DND-41 (cell line): ENCODE data around the gene JDP2.

ENCODE experiments used
- ATAC-seq: fragments of 200-7000 bp; cut with Tn5 transposase; 3 replicates; pipeline ENCODE4 v1.9.1; 2021; ENCODE audit warnings: low read depth; ENCODE audit not compliant: insufficient read depth
- DNase-seq: peaks from one replicate; pipeline ENCODE4 v3.0.0-alpha.2; 2020
- H2AFZ ChIP-seq: 2 replicates; pipeline ENCODE4 v1.6.0; 2012; ENCODE audit warnings: low read depth, low read length
- H3K27ac ChIP-seq: 2 replicates; pipeline ENCODE4 v1.5.1; 2012; ENCODE audit warnings: low read length, inconsistent platforms
- H3K27me3 ChIP-seq: fragments of 200-600 bp; sonication (generic); 2 replicates; pipeline ENCODE4 v1.6.0; 2012; ENCODE audit warnings: low read length, mild to moderate bottlenecking, inconsistent platforms; ENCODE audit not compliant: insufficient read depth, poor library complexity
- H3K36me3 ChIP-seq: 2 replicates; pipeline ENCODE4 v1.5.1; 2012; ENCODE audit warnings: low read length, inconsistent platforms; ENCODE audit not compliant: insufficient read depth
- H3K4me1 ChIP-seq: 2 replicates; pipeline ENCODE4 v1.5.1; 2012; ENCODE audit warnings: mild to moderate bottlenecking, low read length; ENCODE audit not compliant: insufficient read depth
- H3K4me2 ChIP-seq: 2 replicates; pipeline ENCODE4 v1.6.0; 2012; ENCODE audit warnings: mild to moderate bottlenecking, moderate library complexity, low read length, inconsistent platforms; ENCODE audit not compliant: insufficient read depth
- H3K4me3 ChIP-seq, 2 experiments: fragments of 200-600 bp in 1 of 2; shearing (Covaris generic) in 1 of 2; 2 replicates each; pipeline ENCODE4 v1.5.1; 2012 to 2016; ENCODE audit warnings: inconsistent platforms in 2 of 2, low read length in 2 of 2, mild to moderate bottlenecking in 2 of 2, low read depth in 1 of 2, moderate library complexity in 1 of 2
- H3K79me2 ChIP-seq: 2 replicates; pipeline ENCODE4 v1.6.0; 2012; ENCODE audit warnings: low read length, inconsistent platforms; ENCODE audit not compliant: insufficient read depth
- H3K9ac ChIP-seq: 2 replicates; pipeline ENCODE4 v1.6.0; 2012; ENCODE audit warnings: low read depth, mild to moderate bottlenecking, inconsistent platforms, low read length, moderate library complexity
- H3K9me3 ChIP-seq: 2 replicates; pipeline ENCODE4 v1.5.1; 2012; ENCODE audit warnings: low read length, moderate library complexity, mild to moderate bottlenecking, inconsistent platforms; ENCODE audit not compliant: insufficient read depth, severe bottlenecking
- H4K20me1 ChIP-seq: 2 replicates; pipeline ENCODE4 v1.6.0; 2012; ENCODE audit warnings: low read length; ENCODE audit not compliant: insufficient read depth
- EZH2 ChIP-seq: IDR thresholded peaks from 3 replicates; pipeline ENCODE4 v1.6.1; 2012; ENCODE audit warnings: borderline replicate concordance, low read depth, mild to moderate bottlenecking, moderate library complexity, low read length, inconsistent platforms; ENCODE audit not compliant: severe bottlenecking
- TF ChIP-seq, protein P1 (sequence below): IDR thresholded peaks from 2 replicates; pipeline ENCODE4 v1.5.1; 2012; ENCODE audit warnings: borderline replicate concordance, low read length, moderate library complexity, mild to moderate bottlenecking; ENCODE audit not compliant: poor library complexity, severe bottlenecking; ENCODE audit errors: extremely low read depth

JDP2 gene

DNA sequence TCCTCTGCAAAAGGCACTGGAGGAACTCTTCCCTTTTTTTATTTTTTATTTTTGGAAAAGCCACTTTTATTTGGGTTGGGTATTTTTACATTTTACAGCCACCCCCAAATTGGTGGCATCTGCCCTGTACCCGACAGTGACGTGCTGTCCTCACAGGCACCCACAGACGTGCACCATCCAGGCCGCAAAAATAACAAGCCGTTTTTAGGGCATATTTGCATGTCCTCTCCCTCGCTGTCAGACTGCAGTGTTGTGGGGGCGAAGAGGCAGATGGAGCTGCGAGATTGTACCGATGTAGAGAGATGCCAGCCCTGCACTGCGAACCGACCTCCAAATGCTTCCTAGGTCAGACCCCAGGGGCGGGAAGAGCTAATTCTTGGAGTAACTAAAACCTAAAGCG lies 12.2 kb downstream of the JDP2 start:
- DNase-seq (no peak), ATAC-seq (no peak)
- TF ChIP-seq, protein P1, sequence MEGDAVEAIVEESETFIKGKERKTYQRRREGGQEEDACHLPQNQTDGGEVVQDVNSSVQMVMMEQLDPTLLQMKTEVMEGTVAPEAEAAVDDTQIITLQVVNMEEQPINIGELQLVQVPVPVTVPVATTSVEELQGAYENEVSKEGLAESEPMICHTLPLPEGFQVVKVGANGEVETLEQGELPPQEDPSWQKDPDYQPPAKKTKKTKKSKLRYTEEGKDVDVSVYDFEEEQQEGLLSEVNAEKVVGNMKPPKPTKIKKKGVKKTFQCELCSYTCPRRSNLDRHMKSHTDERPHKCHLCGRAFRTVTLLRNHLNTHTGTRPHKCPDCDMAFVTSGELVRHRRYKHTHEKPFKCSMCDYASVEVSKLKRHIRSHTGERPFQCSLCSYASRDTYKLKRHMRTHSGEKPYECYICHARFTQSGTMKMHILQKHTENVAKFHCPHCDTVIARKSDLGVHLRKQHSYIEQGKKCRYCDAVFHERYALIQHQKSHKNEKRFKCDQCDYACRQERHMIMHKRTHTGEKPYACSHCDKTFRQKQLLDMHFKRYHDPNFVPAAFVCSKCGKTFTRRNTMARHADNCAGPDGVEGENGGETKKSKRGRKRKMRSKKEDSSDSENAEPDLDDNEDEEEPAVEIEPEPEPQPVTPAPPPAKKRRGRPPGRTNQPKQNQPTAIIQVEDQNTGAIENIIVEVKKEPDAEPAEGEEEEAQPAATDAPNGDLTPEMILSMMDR, result no peak
- TF ChIP-seq EZH2, result no peak
- Histone ChIP-seq H2AFZ (no peak overlapping the region), H3K36me3 (no peaks in the 10 kb centered on the region), H3K4me2 (no peak overlapping the region), H3K4me3 (no peak overlapping the region), H3K79me2 (no peaks in the 10 kb centered on the region), H3K4me1 (no peaks in the 10 kb centered on the region), H4K20me1 (no peaks in the 10 kb centered on the region), H3K9ac (no peak overlapping the region), H3K27me3 (peaks cover 9% of the 10 kb centered on the region), H3K27ac (no peak overlapping the region), H3K9me3 (no peaks in the 10 kb centered on the region)

DNA sequence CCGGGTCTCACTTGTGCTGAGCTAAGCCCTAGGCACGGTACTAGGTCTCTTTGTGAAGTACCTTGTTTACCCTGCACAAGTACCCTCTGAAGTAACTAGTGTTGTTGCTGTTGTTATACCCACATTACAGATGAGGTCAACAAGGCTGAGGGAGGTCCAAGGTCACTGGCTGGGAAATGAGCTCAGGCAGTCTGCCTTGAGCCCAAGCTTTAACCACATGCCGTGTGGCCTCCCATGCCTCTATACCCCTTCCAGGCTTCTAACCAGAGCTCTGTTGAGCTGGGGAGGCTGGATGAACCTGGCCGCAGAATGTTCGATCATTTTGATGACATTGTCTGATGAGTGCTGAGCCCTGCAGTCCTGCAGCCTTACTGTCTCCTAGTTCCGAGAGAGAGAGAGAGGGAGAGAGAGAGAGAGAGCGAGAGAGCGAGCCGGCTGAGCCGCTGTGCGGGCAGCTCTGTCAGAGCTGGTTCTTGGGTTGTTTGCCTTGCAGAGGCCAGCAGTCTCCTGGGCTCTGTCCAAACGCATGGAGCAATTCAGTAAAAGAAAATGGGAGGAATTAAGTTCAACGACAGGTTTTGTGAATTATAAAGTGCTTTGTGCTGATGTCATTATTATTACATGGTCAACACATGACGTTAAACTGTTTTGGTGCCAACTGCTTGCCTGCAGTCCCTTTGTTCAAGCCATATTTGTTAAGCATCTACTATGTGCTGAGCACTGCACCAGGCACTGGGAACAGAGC lies 13.1 kb downstream of the JDP2 start:
- Histone ChIP-seq H3K4me2 (no peak overlapping the region), H3K4me1 (no peaks in the 10 kb centered on the region), H2AFZ (no peak overlapping the region), H3K9me3 (no peaks in the 10 kb centered on the region), H3K27me3 (peaks cover 9% of the 10 kb centered on the region), H3K9ac (no peak overlapping the region), H3K36me3 (no peaks in the 10 kb centered on the region), H3K79me2 (no peaks in the 10 kb centered on the region), H3K4me3 (no peak overlapping the region), H4K20me1 (no peaks in the 10 kb centered on the region), H3K27ac (no peak overlapping the region)
- no peak for ATAC-seq
- no peak for DNase-seq
- TF ChIP-seq, protein P1, result no peak
- TF ChIP-seq EZH2, result no peak

DNA sequence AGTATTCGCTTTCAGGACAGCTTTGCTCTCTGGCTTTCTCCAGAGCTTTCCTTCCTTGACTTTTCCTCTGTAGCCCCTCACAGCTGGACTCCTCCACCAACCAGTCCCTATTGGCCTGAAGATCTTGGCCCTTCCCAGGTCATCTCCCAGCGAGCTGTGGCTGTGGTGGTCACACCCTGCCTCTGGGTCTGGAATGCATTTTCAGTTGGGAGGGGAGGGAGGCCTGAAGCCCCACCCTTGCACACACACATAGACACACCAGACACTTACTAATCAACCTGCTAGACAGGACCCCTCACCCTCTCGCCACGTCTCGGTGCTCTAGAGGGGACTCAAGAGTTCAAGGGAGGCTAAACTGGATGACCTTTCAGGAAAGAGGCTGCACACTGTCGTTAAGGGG lies 13.9 kb downstream of the JDP2 start:
- Histone ChIP-seq H3K27me3 (peaks cover 9% of the 10 kb centered on the region), H2AFZ (no peak overlapping the region), H3K79me2 (no peaks in the 10 kb centered on the region), H3K36me3 (no peaks in the 10 kb centered on the region), H3K9ac (no peak overlapping the region), H3K9me3 (no peaks in the 10 kb centered on the region), H4K20me1 (no peaks in the 10 kb centered on the region), H3K4me2 (no peak overlapping the region), H3K4me1 (no peaks in the 10 kb centered on the region), H3K27ac (no peak overlapping the region), H3K4me3 (no peak overlapping the region)
- DNase-seq, result no peak
- no peak for ATAC-seq
- TF ChIP-seq, protein P1, result no peak
- TF ChIP-seq EZH2, result no peak
